ENCODE measurements around the gene STK33. TPM values are rescaled to one million over a fixed set of nuclear protein-coding genes. Genes with fewer than 3 reads are reported as not detected.

STK33 gene
- total RNA-seq, 4 donors from 2014 or later: 1.9 to 18.9 (median 3.1) TPM

GRCh38 chr11:8459711-8460399, 134.2 kb downstream of the STK33 start:
- H3K27ac ChIP-seq: no peak overlapping the region
- H3K4me3 ChIP-seq: no peak overlapping the region
- H3K4me1 ChIP-seq: no peaks in the 10 kb centered on the region
- TF ChIP-seq POLR2A (IDR thresholded peaks at IDR 0.05) (no peak), CTCF (IDR thresholded peaks at IDR 0.05) (no peak)
- H3K9me3 ChIP-seq: no peaks in the 10 kb centered on the region
- no peak for DNase-seq
- H3K36me3 ChIP-seq: no peaks in the 10 kb centered on the region
- no peaks in the 10 kb centered on the region for H3K27me3 ChIP-seq

- TF ChIP-seq POLR2A (IDR thresholded peaks at IDR 0.05): no peak
- no peak for TF ChIP-seq CTCF (IDR thresholded peaks at IDR 0.05)
- Histone ChIP-seq H3K4me3 (no peak overlapping the region), H3K4me1 (no peaks in the 10 kb centered on the region), H3K27ac (no peak overlapping the region), H3K27me3 (no peaks in the 10 kb centered on the region), H3K9me3 (no peaks in the 10 kb centered on the region), H3K36me3 (no peaks in the 10 kb centered on the region)
- no peak for DNase-seq
These were observed 151.7 kb downstream of the STK33 start for GRCh38 chr11:8442301-8442700.

GRCh38 chr11:8440649-8441048, 153.4 kb downstream of the STK33 start:
- Histone ChIP-seq H3K36me3 (no peaks in the 10 kb centered on the region), H3K27ac (no peak overlapping the region), H3K9me3 (no peaks in the 10 kb centered on the region), H3K4me3 (no peak overlapping the region), H3K4me1 (no peaks in the 10 kb centered on the region), H3K27me3 (no peaks in the 10 kb centered on the region)
- TF ChIP-seq CTCF (IDR thresholded peaks at IDR 0.05) (no peak), POLR2A (IDR thresholded peaks at IDR 0.05) (no peak)
- DNase-seq: no peak

- H3K4me1 ChIP-seq: no peaks in the 10 kb centered on the region
- DNase-seq: no peak
- H3K36me3 ChIP-seq: no peaks in the 10 kb centered on the region
- no peak overlapping the region for H3K27ac ChIP-seq
- H3K9me3 ChIP-seq: no peaks in the 10 kb centered on the region
- no peak overlapping the region for H3K4me3 ChIP-seq
- no peaks in the 10 kb centered on the region for H3K27me3 ChIP-seq
- TF ChIP-seq CTCF (IDR thresholded peaks at IDR 0.05) (no peak), POLR2A (IDR thresholded peaks at IDR 0.05) (no peak)
These were observed 164.5 kb downstream of the STK33 start for GRCh38 chr11:8429483-8429882.

- H3K27ac ChIP-seq: no peak overlapping the region
- no peak for TF ChIP-seq CTCF (IDR thresholded peaks at IDR 0.05)
- H3K27me3 ChIP-seq: no peaks in the 10 kb centered on the region
- no peak for DNase-seq
- no peak overlapping the region for H3K4me3 ChIP-seq
- no peaks in the 10 kb centered on the region for H3K4me1 ChIP-seq
- H3K36me3 ChIP-seq: no peaks in the 10 kb centered on the region
- H3K9me3 ChIP-seq: no peaks in the 10 kb centered on the region
These were observed 168.0 kb downstream of the STK33 start for GRCh38 chr11:8426076-8426475.

GRCh38 chr11:8415195-8415594, 178.8 kb downstream of the STK33 start:
- no peak overlapping the region for H3K4me3 ChIP-seq
- no peaks in the 10 kb centered on the region for H3K9me3 ChIP-seq
- H3K27me3 ChIP-seq: no peaks in the 10 kb centered on the region
- TF ChIP-seq POLR2A (IDR thresholded peaks at IDR 0.05): no peak
- TF ChIP-seq CTCF (IDR thresholded peaks at IDR 0.05): no peak
- no peak for DNase-seq
- no peaks in the 10 kb centered on the region for H3K4me1 ChIP-seq
- H3K36me3 ChIP-seq: no peaks in the 10 kb centered on the region
- H3K27ac ChIP-seq: no peak overlapping the region
